NT2/D1 (cell line): ENCODE data around the gene IL32.

Experiments used
- YY1 ChIP-seq: IDR thresholded peaks from 2 replicates; pipeline ENCODE4 v1.6.1; 2011; ENCODE audit not compliant: insufficient read length, insufficient read depth
- ZNF274 ChIP-seq: IDR thresholded peaks from 2 replicates; pipeline ENCODE4 v1.6.1; 2011; ENCODE audit warnings: mild to moderate bottlenecking, low read depth, low read length

GRCh38 chr16:3088925-3089716 lies 23.7 kb downstream of the IL32 start:
- TF ChIP-seq YY1 (no peak), ZNF274 (no peak)
